ENCODE data around the gene CERS3.

- TF ChIP-seq POLR2A (IDR thresholded peaks at IDR 0.05; ENCODE audit: low read length) (no peak), GATA1 (IDR thresholded peaks at IDR 0.05; ENCODE audit: low read depth, low read length) (no peak)
These were observed 154.8 kb downstream of the CERS3 start for GRCh38 chr15:100373942-100374341.
